Activated CD8-positive, alpha-beta memory T cell treated with anti-CD3 and anti-CD28 coated beads, Interleukin-2, amount 50 U/mL, for 24 hours (primary cell): ENCODE measurements around the gene FGD5.

Experiments
- DNase-seq: peaks from one replicate; pipeline ENCODE4 v3.0.0-alpha.2; 2020; ENCODE audit errors: extremely low read depth

The FGD5 gene

DNA sequence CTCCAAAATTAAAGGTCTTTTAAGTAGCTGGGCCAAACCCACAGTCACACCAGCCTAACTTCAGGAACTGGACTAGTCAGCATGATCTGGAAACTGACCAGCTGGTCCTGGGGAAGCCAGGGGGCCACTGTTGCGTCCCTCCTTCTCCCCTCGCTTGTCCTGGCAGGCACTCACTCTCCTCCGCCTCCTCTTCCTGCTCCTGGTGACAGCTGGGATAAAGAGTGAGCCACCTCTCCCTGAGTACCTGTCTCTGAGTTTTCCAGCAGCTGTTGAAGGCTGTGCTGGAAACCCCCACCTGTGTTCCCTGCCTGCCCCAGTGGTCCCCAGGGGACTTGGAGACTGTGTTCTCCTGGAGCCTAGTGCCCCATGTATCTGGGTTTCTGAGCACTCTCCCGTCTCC lies 56.0 kb downstream of the FGD5 start:
- DNase-seq, result no peak

DNA sequence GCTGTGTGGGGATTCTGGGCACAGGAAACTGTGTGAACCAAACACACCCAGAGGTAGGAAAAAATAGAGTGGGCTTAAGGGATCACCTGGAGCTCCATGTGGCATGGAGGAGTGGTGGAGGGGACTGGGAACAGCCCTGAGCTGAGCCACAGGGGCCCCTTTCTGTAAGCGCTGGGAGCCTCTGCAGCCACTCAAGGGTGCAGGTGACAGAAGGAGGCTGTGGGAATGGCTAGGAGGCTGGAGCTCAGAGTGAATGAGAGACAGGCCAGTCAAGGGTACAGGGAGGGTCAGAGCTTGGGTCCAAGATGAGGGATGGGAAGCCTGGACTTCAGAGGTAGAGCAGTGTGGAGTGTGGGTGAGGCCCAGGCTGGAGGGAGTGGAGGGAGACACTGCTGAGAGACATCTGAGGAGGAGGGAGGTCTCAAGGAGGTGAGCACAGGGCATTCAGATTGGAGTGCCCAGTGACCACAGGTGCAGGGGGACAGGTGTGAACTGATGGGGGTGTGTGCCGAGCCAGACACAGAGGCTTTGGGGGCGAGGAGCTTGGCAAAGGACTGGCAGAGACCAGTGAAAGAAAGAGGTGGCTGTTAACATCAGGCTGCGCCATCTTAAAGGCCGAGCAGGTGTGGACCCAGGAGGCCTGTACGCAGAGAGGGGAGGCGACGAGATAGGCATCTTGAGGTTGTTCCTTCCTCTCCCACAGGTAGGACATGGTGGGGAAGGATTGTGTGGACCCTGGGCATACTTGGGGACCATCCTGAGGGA lies 56.8 kb downstream of the FGD5 start:
- DNase-seq, result no peak

DNA sequence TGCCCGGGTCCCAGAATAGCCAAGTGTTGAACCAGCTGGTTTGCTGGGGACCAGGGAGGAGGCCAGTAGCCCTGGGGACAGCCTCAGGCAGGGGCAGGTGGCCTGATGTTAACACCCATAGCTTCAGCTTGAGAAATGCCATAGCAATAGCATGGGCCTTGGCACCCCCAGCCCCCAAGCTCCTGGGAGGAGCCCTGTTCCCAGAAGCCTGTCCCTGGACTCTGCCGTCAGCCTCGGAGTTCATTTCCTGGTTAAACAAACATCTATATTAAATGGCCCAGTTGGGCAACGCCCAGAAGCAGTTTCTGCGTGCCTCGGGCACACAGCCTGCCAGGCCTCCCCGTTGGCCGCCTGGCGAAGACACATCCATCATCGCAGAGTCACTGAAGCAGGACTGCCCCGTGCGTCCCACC lies 58.2 kb downstream of the FGD5 start:
- no peak for DNase-seq

DNA sequence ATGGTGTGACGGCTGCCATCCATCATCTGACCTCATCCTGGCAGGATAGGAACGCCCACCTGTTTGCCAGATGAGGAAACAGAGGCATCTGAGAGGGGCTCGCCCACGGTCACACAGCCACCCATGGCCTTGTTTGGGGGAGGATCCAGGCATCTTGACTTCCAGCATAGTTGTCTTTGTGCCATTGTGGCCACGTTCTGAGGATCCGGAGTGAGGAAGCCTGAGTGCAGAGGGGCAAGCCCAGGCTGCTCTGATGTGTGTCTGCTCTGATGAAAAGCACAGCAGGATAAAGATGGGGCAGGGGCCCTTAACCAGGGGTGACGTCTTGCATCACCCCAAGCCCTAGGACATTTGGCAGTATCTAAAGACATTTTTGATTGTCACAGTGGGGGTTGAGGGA lies 58.7 kb downstream of the FGD5 start:
- DNase-seq, result no peak

DNA sequence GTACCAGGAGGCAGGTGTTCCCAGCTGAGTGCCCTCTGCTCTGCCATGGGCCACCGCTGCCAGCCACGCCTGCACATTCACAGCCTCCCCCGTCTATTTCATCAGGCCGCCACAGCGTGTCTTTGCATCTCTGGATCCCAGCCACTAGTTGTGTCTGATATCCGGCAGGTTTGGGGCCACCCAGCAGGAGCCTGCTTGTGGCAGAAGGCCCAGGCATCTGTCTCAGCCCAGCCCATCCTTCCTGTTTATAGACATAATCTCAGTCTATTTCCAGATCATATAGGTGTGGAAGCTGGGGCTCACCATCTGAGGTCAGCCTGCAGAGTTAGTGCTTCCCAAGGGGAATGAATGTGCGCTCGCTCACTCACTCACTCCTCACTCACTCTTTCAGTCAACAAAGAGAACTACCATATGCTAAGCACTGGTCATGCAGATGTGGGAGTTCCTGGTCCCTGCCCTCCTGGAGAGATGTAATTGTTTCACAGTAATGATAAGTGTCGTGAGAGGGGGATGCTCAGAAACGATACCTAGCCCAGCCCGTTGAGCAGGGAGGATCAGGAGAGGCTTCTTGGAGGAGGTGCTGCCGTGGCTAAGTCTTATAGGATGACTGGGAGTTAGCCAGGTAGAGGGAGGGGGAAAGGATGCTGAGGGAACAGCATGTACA lies 60.6 kb downstream of the FGD5 start:
- DNase-seq, result no peak

DNA sequence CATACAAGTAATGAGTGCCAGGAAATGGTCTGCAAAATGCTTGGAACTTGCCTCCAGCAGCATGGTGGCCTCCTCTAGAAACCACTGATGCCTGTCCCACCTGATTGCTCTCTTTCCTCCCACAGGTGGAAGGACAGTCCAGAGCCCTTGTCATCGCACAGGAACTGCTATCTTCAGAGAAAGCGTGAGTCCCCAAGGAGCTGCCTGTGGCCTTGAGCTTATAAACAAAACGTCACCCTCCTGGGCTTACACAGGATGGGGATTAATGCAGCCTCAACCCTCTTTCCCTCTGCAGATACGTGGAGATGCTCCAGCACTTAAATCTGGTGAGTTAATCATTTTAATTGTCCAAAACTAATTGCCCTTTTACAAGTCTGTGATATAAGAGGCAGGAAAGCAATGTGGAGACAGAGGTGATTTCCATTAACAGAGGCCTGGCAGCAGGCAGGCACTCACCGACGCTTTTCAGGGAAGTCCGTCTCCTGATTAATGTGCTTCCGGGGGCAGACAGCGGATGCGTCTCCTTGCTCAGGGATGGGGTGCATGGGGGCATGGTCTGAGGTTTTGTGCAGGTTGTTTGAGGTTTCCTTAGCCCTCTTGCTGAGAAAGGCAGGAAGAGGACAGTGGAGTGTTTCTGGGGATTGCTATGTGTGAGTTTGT lies 61.8 kb downstream of the FGD5 start:
- DNase-seq, result no peak

DNA sequence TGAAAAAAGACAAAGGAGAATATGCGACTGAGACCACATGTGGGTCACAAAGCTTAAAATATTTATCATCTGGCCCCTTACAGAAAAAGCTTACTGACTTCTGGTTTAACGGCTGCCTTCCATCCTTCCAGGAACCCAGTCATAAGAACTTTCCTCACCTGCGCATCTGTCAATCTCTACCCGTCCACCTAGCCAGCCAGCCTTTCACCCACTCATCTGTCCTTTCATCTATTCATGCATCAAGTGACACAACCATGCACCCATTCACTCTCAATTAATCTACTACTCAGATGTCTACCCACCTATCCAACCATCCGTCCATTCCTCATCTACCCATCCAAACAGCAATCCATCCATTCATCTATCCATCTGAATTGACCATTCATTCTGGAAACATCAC lies 64.5 kb downstream of the FGD5 start:
- DNase-seq, result no peak

DNA sequence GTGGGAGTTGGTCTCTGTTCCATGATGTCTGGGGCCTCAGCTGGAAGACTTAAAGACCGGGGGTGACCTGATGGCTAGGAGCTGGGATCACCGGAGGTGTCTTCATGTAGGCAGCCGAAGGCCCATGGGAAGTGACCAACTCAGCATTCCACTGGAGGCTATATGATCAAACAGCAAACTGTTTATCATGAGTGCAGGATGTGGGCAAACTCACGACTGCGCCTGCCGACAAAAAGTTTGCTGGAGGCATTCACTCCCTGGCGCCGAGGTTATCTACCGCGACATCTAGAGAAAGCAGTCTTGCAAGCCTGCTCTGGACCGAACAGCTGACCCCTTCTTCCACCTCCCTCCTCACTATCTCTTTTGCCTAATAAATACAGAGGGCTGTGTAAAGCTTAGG lies 65.9 kb downstream of the FGD5 start:
- DNase-seq, result no peak

DNA sequence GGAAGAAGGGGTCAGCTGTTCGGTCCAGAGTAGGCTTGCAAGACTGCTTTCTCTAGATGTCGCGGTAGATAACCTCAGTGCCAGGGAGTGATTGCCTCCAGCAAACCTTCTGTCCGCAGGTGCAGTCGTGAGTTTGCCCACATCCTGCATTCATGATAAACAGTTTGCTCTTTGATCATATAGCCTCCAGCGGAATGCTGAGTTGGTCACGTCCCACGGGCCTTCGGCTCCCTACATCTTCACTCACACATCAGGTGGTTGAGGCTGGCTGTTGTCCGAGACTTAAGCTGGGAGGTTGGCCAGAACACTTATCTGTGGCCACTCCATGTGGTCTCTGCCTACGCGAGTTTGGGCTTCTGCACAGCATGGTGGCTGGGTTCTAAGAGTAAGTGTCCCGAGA lies 66.5 kb downstream of the FGD5 start:
- DNase-seq, result no peak

DNA sequence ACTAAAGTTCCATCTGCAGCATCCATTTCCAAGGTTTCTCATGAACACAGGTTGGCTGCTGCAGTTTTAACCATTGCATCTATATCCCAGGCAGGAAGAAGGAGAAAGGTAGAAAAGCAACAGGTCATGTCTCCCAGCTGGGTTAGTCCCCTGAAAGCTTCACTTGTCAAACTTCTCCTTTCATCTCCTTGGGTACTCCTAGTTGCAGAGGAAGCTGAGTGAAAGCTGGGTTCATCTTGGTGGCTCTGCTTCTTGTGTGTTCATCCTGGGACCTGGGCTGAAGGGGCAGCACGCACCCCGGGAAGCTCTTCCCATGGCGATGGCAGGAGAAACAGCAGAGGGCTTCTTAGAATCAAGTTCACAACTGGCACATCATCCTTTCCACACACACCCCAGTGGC lies 67.3 kb downstream of the FGD5 start:
- no peak for DNase-seq

DNA sequence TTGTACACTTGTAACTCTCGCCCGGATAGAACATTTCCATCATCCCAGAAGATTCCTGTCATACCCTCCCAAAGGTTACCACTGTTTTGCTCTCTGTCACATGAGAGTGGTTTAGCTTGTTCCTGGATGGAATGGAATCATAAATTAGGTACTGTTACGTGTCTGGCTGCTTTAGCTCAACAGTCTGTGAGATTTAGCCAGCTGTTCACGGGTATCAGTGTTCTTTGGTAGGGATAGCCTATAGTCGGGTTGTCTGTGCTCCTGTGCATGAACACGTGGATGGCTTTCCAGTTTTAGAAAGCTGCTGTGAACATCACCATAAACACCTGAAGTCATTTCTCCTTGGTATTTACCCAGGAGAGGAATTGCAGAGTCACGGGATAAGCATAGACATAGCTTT lies 70.4 kb downstream of the FGD5 start:
- no peak for DNase-seq

DNA sequence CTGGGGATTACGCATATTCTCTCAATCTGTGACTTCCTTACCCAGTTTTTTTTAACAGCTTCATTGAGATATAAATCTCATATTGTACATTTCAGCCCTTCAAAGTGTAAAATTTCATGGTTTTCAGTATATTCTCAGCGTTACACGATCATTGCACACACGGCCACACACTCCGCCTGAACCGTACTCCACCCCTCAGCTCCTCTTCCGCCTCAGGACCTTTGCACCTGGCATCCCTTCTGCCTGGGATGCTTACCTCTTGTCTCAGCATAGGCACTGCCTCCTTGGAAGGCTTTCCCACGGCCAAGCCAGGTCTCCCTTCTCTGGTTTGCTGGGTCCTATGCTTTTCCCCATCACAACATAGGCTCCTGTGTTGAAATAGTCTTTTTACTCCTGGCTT lies 71.2 kb downstream of the FGD5 start:
- DNase-seq, result no peak

DNA sequence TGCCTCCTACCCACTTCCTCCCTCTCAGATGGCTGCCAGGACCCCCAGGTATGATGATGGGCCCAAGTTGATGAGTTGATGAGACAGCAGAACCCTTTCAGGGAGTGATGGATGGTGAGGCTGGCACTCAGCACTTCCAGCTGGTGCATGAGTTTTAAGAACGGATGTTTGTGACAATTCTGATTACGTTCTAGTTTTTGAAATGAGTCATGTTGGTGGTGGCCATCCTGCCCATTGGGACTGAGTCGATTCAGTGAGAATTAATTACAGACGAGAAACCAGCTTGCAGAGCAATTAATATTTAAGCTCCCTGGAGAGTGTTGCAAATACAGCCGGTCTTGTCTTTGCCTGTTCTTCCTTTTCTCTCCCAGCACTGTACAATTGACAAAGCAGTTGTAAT lies 71.7 kb downstream of the FGD5 start:
- DNase-seq, result no peak

DNA sequence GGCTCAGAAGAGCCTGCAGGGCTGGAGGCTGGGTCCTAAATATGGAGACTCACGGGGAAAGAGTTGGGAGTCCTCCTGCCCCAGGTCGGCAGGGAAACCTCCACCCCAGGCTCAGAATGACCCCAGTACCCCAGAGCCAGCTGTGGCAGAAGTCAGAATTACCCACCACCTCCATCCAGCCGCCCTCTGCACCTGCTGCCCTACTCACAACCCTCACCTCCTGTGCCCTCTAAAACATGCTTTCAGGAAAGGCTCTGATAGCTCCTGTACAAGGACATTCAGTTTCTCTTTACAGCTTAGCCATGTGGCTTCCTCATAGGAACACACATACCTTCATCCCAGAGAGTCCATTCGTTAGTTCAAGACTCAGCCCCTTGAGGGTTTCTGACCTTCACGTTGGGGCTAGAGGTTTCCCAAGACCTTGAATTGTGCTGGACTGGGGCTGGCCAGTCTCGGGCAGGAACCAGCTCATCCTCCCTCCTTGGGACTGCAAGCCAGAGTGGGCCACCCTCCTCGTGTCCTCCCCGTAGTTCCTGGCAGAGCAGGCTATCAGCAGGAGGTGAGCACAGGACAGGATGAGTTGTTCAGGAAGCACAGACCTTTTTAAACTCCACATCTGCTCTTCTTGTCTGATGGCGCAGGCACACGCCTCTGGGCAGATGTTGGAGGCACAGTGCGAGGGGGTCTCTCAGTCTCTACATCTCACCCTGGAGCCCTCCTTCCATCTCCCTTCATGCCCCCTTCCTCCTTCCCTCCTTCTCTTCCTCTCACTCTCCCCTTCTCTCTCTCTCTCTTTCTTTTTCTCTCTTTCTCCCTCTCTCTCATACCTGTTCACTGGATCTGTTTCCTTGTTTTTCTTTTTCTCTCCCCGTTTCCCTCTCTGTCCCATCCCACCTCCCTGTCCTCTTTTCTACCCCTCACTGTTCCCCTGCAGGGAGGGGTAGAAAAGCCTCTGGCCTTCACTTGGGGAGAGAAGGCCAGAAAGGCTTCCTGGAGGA lies 72.7 kb downstream of the FGD5 start:
- DNase-seq, result no peak

DNA sequence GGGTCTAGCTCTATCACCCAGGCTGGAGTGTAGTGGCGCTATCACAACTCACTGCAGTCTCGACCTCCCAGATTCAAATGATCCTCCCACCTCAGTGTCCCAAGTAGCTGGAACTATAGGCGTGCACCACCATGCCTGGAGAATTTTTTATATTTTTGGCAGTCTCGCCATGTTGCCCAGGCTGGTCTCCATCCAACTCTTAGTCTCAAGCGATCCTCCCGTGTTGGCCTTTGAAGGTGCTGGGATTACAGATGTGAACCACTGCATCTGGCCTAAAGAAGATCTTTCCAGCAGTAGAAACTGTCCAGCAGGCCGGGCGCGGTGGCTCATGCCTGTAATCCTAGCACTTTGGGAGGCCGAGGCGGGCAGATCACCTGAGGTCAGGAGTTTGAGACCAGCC lies 73.5 kb downstream of the FGD5 start:
- no peak for DNase-seq

DNA sequence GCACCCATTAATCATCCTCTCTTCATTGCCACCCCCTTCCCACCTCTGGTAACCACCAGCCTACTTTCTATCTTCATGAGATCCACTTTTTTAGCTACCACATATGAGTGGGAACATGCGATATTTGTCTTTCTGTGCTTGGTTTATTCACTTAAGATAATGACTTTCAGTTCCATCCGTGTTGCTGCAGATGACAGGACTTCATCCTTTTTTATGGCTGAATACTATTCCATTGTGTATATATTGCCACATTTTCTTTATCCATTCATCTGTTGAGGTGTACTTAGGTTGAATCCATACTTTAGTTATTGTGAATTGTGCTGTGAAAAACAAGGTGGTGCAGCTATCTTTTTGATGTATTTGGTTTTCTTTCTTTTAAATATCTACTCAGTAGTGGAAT lies 75.3 kb downstream of the FGD5 start:
- DNase-seq, result no peak

DNA sequence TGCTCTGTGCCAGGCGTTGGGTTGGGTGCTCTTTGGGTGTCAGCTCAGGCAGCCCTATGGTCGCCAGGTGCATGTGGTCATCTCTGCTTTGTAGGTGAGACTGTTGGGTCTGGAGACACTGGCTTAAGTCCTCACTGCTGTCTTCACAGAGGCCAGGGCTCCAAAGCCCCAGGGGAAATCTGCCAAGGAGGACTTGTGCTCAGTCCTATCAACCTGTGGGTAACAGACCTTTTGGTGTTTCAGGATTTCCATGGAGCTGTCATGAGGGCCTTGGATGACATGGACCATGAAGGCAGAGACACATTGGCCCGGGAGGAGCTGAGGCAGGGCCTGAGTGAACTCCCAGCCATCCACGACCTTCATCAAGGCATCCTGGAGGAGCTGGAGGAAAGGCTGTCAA lies 78.5 kb downstream of the FGD5 start:
- no peak for DNase-seq

DNA sequence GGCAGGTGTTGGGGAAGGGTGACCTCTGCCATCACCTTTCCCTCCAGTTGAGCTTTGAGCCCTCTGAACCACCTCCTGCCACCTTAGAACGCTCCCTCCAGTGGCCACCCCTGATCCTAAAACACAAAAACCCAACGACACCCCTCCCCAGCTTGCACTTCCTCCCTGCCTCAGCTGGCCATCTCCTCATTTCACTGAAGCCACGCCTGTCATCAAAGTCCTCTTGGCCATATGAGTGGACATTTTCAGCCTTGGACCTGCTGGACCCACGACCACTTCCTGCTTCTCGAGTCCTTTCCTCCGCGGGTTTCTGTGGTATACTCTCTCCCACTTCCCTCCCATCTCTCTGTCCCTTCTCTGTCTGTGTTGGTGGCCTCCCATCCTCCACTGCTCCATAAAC lies 80.2 kb downstream of the FGD5 start:
- no peak for DNase-seq

DNA sequence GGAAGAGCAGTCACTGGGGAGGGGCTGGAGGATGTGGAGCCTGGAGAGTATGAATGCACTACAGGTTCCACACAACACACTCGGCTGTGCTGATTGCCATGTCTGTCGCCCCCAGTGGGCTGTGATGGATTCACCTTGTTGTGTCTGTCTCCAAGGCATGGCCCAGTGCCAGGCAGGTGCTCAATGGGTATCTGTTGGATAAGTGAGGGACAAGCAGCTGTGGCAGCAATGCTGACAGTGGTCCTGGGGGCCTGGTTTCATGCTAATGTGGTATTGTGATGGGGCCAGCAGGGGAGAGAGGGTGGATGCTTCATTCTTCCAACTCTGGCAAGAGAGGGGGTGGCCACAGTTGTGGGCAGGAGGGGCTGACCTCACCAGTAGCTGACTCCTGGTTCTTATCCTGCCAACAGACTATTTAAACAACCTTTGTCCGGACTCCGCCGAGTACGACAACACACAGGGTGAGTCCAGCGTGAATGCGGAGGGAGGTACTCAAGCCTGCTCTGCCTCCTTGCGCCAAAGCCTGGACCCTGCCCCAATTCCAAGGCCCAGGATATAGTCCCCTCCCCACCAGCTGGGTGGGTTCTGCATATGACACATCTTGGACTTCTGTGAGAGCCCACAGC lies 81.3 kb downstream of the FGD5 start:
- DNase-seq, result no peak

DNA sequence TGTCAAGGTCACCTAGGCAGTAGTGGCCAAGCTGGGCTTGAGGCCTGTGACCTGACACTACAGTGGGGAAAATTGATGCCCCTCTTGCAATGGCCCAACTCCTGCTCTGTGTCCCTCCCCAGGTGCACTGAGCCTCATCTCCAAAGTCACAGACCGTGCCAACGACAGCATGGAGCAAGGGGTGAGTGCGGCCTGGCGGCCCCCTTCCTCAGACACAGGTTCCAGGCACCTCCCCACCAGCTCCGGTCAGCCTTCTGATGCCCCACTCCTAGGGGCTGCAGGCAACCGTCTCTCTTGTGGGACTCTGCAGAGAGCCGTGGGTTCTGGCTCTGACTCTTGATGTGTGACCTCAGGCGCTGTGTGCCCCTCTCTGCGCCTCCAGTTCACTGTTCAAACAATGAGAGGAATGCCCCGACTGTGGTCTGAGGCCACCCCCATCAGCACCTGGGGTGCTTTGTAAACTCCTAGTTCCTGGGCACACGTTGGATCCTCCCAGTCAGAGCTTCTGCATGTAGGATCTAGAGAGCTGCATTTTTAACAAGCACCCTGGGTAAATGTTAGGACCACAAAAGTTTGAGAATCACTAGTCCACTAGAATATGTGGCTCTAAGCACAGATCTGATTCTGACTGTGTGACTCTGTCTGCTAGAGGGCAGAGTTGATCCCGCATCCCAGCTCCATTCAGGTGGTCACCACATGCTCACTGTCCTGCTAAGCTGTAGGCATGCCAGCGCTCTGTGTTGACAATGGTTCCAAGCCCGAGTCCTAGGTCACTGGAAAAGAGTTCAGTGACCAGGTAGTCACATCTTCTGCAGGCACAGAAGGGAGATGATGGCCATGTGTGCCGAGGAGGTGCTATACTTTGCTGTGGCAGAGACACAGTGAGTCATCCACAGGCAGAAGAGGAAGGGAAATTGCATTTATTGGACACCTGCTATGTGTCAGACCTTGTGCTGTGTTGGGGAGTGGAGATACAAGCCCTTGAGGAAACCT lies 82.4 kb downstream of the FGD5 start:
- no peak for DNase-seq
